ENCODE results near the gene NXPH1.

NXPH1 gene

DNA sequence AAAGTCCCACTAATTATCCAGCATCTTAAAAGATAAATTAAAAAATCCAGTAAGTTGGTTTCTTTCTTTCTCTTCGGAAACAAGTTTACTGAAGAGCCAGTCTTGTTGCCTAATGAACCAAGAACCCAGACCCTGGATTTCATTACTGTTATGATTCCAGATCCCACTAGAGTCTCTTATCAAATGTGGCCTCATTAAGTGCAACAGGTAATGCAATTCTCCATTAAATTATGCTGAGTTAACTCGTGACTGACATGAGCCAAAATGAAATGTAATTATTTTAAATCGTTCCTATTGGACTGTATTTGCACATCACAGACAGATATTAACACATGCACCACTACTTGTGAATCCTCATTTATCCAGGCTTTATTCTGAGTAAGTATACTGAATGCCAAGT lies 115.6 kb downstream of the NXPH1 start:
- TF ChIP-seq, protein P1, sequence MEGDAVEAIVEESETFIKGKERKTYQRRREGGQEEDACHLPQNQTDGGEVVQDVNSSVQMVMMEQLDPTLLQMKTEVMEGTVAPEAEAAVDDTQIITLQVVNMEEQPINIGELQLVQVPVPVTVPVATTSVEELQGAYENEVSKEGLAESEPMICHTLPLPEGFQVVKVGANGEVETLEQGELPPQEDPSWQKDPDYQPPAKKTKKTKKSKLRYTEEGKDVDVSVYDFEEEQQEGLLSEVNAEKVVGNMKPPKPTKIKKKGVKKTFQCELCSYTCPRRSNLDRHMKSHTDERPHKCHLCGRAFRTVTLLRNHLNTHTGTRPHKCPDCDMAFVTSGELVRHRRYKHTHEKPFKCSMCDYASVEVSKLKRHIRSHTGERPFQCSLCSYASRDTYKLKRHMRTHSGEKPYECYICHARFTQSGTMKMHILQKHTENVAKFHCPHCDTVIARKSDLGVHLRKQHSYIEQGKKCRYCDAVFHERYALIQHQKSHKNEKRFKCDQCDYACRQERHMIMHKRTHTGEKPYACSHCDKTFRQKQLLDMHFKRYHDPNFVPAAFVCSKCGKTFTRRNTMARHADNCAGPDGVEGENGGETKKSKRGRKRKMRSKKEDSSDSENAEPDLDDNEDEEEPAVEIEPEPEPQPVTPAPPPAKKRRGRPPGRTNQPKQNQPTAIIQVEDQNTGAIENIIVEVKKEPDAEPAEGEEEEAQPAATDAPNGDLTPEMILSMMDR (conservative IDR thresholded peaks at IDR 0.05) = no peak
- no peak overlapping the region for H3K27ac ChIP-seq

DNA sequence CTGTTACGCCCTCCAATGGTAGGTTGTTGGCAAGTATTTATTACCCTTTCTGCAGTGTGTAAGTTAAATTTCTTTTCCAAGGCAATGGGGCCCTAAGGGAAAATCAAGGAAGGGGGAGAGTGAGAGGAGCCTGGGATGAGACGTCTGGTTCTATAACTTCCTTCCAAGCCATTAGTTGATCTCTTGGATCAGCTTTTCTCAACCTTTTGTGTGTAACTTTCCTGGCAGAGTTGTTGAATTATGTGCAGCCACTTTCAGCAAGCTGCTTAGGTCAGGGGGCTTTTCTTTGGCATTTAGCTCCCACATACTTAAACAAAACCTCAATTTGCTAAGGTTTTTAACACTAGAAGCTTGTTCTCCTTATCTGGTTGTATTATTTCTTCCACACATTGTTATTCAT lies 127.1 kb downstream of the NXPH1 start:
- H3K27ac ChIP-seq = no peak overlapping the region
- TF ChIP-seq, protein P1 (conservative IDR thresholded peaks at IDR 0.05) = no peak

DNA sequence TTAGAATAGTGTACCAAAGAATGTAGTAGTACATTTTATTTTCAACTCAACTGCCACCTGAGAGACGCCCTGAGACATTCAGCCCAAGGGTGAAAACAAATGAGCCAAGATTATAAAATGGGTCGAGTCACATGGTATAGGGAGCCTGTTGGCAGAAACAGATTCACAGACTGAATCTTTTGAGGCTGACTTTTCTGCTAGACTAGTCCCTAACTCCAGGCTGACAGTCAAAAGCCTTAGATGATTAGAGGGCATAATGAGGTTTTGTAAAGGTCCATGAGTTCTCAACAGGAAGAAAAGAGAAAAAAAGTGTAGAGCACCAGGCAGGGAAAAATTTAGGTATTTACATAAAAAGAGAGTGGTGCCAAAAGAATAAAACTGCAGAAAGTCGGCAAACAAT lies 128.0 kb downstream of the NXPH1 start:
- TF ChIP-seq, protein P1 (conservative IDR thresholded peaks at IDR 0.05) = no peak
- H3K27ac ChIP-seq = no peak overlapping the region

DNA sequence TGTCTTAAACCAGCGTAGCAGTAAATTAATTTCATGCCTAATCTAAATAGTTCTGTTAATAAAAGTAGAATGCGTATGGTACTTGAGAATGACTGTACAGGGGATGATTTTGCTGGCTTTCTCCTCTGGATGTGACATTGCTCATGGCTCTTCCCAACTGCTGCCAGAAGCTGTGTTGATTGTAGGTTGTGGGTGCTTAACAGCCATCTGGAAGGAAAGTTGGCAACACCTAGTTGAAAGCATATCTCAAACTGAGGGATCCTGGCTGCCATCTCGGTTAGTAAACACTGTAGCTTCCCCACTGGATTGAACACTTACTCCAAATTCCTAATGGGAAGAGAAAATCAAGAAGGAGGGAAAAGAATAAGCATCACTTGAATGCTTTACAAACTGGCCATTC lies 130.9 kb downstream of the NXPH1 start:
- no peak overlapping the region for H3K27ac ChIP-seq
- TF ChIP-seq, protein P1 (conservative IDR thresholded peaks at IDR 0.05) = no peak

DNA sequence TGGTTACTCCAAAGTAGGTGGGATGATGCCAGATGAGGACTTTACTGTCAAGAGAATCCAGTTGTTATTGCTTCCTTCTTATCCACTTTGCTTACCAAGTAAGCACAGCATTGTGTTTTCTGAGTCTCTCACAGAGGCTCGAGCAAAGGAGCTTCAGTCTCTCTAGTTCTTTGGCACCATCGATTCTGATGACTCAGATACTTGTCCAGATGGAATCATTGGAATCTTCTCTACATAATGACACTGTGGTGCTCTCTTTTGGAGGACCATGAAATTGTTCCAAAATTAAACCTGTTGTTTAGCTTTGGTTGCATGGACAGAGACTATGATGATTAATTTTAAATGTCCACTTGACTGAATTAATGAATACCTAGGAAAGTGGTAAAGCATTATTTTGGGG lies 132.6 kb downstream of the NXPH1 start:
- H3K27ac ChIP-seq = no peak overlapping the region
- TF ChIP-seq, protein P1 (conservative IDR thresholded peaks at IDR 0.05) = no peak

DNA sequence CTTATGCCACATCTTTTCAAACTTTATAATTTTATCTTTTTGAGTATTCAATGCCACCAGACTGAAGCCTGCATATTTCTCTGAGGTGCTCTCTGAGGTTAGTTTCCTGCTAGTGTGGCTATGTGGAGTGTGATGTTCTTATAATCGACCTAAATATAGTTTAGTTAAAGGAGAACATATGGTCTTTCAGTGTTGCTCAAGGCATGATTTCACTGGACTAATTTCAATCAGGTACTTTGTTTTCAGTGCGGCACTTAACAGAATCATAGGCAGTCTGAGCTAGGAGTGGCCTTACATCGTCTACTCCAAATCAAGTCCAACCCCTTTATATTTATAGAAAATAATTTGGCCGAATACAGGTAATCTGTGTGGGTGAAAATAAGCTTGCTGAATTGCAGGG lies 134.2 kb downstream of the NXPH1 start:
- H3K27ac ChIP-seq = no peak overlapping the region
- TF ChIP-seq, protein P1 (conservative IDR thresholded peaks at IDR 0.05) = no peak

DNA sequence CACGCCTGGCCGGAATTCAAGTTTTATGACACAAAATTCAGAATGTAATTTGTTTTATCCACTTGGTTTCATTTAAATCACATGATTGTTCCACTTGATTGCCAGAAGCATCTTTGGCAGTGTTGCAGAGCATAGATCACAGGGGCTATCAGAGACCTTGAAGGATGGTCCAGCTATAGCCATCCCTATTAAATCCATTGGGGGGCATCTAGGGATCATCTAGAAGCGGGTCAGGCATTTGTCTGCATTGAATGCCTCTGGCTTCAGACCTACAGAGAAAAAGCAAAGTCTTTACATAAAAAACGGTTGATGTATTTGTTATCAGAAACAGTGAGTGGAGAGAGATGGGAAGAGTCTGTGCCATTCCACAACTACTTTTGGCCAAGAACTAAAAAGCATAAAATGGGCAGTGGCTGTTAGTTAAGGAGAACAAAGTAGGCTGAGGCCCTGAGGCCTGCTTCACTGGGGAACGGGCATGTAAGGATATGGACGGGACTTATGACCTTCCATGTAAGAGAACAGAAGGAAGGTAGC lies 146.3 kb downstream of the NXPH1 start:
- no peak overlapping the region for H3K27ac ChIP-seq
- TF ChIP-seq, protein P1 (conservative IDR thresholded peaks at IDR 0.05) = no peak

Measured in VCaP (cell line).